Measurements from ENCODE around the gene ABLIM2. TPM values are rescaled to one million over a fixed set of nuclear protein-coding genes. Genes with fewer than 3 reads are reported as not detected.

Gene ABLIM2
- total and polyA plus RNA-seq, 2 of the 13 experiments (the other 11 are each of a cell fraction or from before 2014, with no cell fraction given): 0.20 to 0.37 TPM

GRCh38 chr4:8198906-8199593 lies 40.4 kb upstream of the ABLIM2 start, which contains the start of gene SH3TC1 (continued):
- TF ChIP-seq ZBTB39 (CRISPR knock-in tag; IDR thresholded peaks at IDR 0.05) (peak; percentile 55; the same call in 1 of the 2 replicates), ZNF572 (CRISPR knock-in tag; IDR thresholded peaks at IDR 0.05) (peak; percentile 97), RFXAP (CRISPR knock-in tag; IDR thresholded peaks at IDR 0.05; ENCODE audit: borderline replicate concordance) (no peak), KLF12 (CRISPR knock-in tag; IDR thresholded peaks at IDR 0.05; ENCODE audit: borderline replicate concordance) (peak; percentile 75; the same call in 1 of the 2 replicates), ZNF10 (CRISPR knock-in tag; IDR thresholded peaks at IDR 0.05; ENCODE audit: borderline replicate concordance, low read depth) (no peak), DRAP1 (CRISPR knock-in tag; IDR thresholded peaks at IDR 0.05) (peak; percentile 87), MIXL1 (CRISPR knock-in tag; IDR thresholded peaks at IDR 0.05) (peak; percentile 79), ZFP36L1 (CRISPR knock-in tag; IDR thresholded peaks at IDR 0.05) (no peak; the same call in 1 of the 2 replicates), ZNF280B (CRISPR knock-in tag; IDR thresholded peaks at IDR 0.05; ENCODE audit: borderline replicate concordance) (no peak), PAXIP1 (CRISPR knock-in tag; conservative IDR thresholded peaks at IDR 0.05) (peak; percentile 90), PRDM4 (CRISPR knock-in tag; IDR thresholded peaks at IDR 0.05; ENCODE audit: borderline replicate concordance) (no peak), AGO2 (optimal IDR thresholded peaks at IDR 0.05; ENCODE audit: low read depth, low read length) (no peak), NCOA2 (CRISPR knock-in tag; IDR thresholded peaks at IDR 0.05) (peak; percentile 82), TARDBP (CRISPR knock-in tag; IDR thresholded peaks at IDR 0.05) (peak; percentile 71; the same call in 1 of the 2 replicates), HINFP (CRISPR knock-in tag; IDR thresholded peaks at IDR 0.05; ENCODE audit: low read depth) (peak; percentile 70; the same call in 1 of the 2 replicates), ZNF549 (CRISPR knock-in tag; IDR thresholded peaks at IDR 0.05) (no peak)

All from HepG2 (cell line).